Germinal center (tissue), 1 donor: ENCODE measurements around the gene CYP2A6.
A peak's percentile ranks its signal among the peaks of the same experiment; 100 is the strongest.
"Not testable (repeated sequence)": the region's sequence is repeated elsewhere in the genome, so short reads cannot be mapped to it uniquely, and the experiment has no call there.

ENCODE experiments used
- DNase-seq: peaks from one replicate; pipeline ENCODE4 v3.0.0; 2012; ENCODE audit warnings: mixed read lengths, low spot score

Gene CYP2A6

GRCh38 chr19:40819479-40820234 lies 30.6 kb downstream of the CYP2A6 start:
- DNase-seq, result not testable (repeated sequence)

GRCh38 chr19:40818480-40819399 lies 31.5 kb downstream of the CYP2A6 start:
- not testable (repeated sequence) for DNase-seq

- no peak for DNase-seq
Observed at GRCh38 chr19:40815223-40815622, 35.0 kb downstream of the CYP2A6 start.

DNA sequence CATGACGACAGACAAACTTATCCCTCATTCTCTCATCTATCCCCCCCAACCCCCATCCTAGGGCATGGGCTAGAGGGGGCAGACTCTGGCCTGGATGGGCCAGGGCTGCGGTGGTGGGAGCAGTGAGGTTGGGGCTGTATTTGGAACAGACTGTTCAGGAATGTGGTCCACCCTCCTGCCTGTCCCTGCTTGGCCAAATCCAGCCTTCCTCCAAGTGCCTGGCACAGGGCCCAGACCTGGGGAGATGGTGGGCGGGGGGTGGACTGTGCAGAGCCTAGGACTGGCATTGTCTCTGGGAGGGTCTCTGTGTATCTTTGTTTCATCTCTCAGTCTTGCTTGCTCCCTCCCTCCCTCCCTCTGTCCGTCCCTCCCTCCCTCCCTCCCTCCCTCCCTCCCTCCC lies 37.1 kb downstream of the CYP2A6 start:
- DNase-seq, result no peak

GRCh38 chr19:40812571-40812970 lies 37.7 kb downstream of the CYP2A6 start:
- not testable (repeated sequence) for DNase-seq

GRCh38 chr19:40811478-40812341 lies 38.5 kb downstream of the CYP2A6 start:
- DNase-seq, result no peak

DNA sequence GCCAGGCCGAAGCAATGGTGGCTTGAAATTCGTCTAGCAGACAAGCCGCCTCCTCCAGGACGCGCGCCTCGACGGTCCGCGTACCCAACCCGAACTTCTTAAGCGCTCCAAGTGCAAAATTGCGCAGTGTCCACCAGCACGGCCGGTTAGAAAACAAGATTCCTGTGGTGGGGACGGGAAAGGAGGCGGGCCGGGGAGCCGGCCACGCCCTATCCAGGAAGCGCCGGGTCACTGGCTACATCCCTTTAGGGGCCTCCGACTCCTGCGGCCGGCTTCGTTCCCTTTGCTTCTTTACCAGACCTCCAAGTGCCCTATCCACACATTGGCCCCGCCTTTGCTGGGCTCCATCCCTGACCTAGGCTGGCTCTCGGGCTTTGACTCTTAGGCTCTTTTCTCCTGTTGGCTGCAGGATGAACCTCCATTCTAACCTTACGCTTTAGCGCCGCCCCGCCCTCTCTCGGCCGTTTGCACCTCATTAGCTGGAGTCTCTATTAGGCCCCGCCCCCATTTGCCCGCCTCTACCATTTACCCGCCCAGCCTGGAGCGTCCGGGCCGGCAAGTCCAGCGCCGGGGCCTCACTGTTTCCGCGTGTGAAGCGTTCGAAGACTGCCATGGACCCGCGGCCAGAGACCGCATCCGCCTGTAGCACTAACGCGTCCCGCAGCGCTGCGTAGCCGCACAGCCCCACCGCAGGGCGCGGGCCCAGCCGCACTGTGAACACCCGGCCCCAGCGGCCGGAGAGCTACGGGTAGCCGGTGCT lies 39.4 kb downstream of the CYP2A6 start:
- not testable (repeated sequence) for DNase-seq

DNA sequence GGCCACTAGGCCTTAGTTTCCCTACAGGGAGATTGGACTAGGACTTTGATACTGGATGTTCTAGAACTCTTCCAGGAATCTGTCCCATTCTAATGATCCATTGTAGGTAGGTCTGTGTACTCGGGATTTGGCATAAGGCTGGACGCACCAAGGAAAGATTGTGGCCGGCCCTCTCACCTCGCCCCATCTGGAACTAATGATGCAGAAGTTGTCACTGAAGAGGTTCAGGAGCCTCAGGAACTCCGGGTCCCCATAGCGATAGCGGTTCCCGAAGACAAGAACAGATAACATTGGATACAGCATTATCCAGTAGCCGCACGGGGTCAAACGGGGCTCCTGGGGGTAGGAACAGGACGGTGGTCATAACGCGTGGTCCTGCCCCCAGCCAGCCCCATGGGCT lies 40.1 kb downstream of the CYP2A6 start:
- DNase-seq, result no peak

- DNase-seq, result no peak
Observed at GRCh38 chr19:40809358-40810086, 40.7 kb downstream of the CYP2A6 start.

DNA sequence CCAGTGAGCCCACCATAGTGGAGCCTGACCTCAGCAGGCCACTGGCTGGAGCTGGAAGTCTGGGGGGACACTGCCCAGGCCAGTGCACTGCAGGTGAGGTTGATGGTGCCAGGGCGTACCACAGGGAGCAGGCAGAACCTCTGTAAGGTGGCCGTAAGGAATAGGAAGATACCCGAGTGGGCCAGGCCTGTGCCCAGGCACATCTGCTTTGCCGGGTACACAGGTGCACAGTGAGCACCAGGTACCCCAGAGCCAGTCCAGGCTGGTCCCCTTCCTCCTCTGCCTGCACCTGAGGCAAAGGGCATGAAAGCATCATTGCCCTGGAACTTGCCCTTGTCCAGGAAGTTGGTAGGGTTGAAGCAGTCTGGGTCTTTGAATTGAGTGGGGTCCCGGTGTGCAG lies 41.8 kb downstream of the CYP2A6 start:
- DNase-seq, result no peak

- no peak for DNase-seq
Observed at GRCh38 chr19:40808021-40808325, 42.3 kb downstream of the CYP2A6 start.

DNA sequence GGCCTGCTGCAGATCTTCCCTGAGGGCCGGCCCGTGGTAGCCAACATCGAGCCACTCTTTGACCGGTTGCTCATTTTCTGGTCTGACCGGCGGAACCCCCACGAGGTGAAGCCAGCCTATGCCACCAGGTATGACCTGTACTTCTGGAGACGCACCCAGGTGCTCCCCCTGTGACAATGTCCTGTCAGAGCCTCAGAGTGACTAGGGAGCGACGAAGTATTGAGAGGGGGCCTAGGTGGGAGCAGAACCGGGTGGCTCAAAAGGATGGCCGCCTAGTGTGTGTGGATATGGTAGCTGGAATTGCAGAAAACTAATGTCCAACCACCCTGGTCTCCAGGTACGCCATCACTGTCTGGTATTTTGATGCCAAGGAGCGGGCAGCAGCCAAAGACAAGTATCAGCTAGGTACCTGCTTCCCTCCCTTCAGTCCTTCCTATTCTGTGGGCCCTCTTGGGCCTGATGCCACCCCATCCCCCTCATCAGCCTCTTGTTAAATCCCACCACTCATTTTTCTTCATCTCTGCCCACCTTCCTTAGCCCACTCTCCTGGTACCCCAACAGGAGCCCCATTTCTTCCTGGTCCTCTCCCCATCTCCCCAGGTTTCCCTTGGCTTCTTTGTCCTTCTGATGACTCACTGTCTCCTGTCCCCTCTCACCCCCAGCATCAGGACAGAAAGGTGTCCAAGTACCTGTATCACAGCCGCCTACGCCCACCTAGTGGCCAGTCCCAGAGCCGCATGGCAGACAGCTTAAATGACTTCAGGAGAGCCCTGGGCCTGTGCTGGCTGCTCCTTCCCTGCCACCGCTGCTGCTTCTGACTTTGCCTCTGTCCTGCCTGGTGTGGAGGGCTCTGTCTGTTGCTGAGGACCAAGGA lies 42.9 kb downstream of the CYP2A6 start:
- no peak for DNase-seq

- peak; percentile 87 for DNase-seq
Observed at GRCh38 chr19:40806423-40807146, 43.7 kb downstream of the CYP2A6 start.

GRCh38 chr19:40805258-40805868 lies 44.9 kb downstream of the CYP2A6 start:
- DNase-seq, result no peak

- DNase-seq, result no peak
Observed at GRCh38 chr19:40804783-40805242, 45.4 kb downstream of the CYP2A6 start.

DNA sequence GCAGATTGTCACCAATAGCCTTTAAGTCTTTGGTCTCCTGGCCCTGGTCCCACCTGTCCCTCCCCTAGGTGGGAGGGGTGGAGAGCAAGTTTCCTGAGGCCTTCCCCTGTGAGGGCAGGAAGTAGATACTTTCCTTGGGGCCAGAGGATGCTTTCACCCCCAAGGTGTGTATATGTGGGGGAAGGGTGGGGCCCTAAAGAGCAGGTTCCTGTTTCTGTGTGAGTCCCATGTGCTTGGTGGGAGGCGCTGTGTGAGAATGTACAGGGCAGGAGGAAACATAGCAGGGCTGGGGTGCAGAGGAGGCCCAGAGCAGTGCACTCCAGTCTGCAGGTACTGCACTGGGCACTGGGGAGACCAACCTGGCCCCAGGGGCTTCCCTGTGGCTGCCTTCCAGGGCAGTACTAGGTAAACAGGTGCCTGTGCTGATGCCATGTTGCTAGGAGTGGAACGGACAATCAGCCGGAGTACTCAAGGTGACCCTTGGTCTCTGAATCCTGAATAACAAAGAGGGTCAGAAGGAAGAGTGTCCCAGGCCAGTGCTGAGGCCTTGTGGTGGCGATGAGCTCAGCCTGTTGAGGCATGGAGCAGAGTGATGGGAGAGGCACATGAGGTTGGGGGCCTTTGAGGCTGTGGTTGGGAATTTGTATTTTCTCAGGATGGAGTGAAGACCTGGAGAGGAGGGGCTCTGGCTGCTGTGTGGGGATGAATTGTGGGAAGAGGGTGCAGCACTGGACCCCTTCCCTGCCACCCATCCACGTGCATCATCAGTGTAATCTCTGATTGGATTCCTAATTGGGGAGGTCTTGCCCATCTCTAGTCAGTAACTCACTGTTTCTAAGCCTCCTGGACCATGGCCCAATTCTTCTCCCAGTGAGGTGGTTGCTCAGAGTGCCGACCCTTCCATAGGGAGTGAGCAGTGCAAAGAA lies 46.1 kb downstream of the CYP2A6 start:
- peak; percentile 71 for DNase-seq

GRCh38 chr19:40803170-40803856 lies 46.9 kb downstream of the CYP2A6 start:
- DNase-seq, result no peak
